ENCODE results near the gene HNRNPDL.
"Not testable (repeated sequence)": the region's sequence is repeated elsewhere in the genome, so short reads cannot be mapped to it uniquely, and the experiment has no call there.

Gene HNRNPDL

GRCh38 chr4:82433791-82434190, 3.5 kb upstream of the HNRNPDL start:
- no peak for DNase-seq

- no peak for DNase-seq
Measured at GRCh38 chr4:82432596-82432995, 2.3 kb upstream of the HNRNPDL start.

- no peak for DNase-seq
Measured at GRCh38 chr4:82431831-82432230, 1.6 kb upstream of the HNRNPDL start.

GRCh38 chr4:82430964-82431745, 893 bp upstream of the HNRNPDL start:
- DNase-seq = peak in 13 of 56 donors; percentile 18 to 61 (median 40)

- DNase-seq = peak in 33 of 56 donors; percentile 28 to 86 (median 72)
Measured at GRCh38 chr4:82429728-82430192, 502 bp downstream of the HNRNPDL start.

GRCh38 chr4:82428969-82429727, 1.1 kb downstream of the HNRNPDL start:
- DNase-seq = peak; percentile 46 to 96 (median 85)

- DNase-seq = peak in 1 of 56 donors; percentile 8
Measured at GRCh38 chr4:82428526-82428968, 1.7 kb downstream of the HNRNPDL start.

- DNase-seq = no peak
Measured at GRCh38 chr4:82425478-82425877, 4.8 kb downstream of the HNRNPDL start.

GRCh38 chr4:82423245-82424054, 6.8 kb downstream of the HNRNPDL start:
- DNase-seq = no peak

- no peak for DNase-seq
Measured at GRCh38 chr4:82422616-82423015, 7.6 kb downstream of the HNRNPDL start.

- DNase-seq = no peak
Measured at GRCh38 chr4:82421796-82422560, 8.3 kb downstream of the HNRNPDL start.

- DNase-seq = no peak
Measured at GRCh38 chr4:82419451-82419850, 10.8 kb downstream of the HNRNPDL start.

GRCh38 chr4:82415922-82416365, 14.3 kb downstream of the HNRNPDL start:
- no peak for DNase-seq

GRCh38 chr4:82415061-82415460, 15.2 kb downstream of the HNRNPDL start:
- not testable (repeated sequence) for DNase-seq

- no peak for DNase-seq
Measured at GRCh38 chr4:82403725-82404124, 26.5 kb downstream of the HNRNPDL start.

GRCh38 chr4:82402196-82402775, 28.0 kb downstream of the HNRNPDL start:
- DNase-seq = no peak

GRCh38 chr4:82401600-82401999, 28.7 kb downstream of the HNRNPDL start:
- no peak for DNase-seq

GRCh38 chr4:82398263-82398662, 32.0 kb downstream of the HNRNPDL start:
- no peak for DNase-seq

- DNase-seq = no peak
Measured at GRCh38 chr4:82397527-82397926, 32.7 kb downstream of the HNRNPDL start.

- no peak for DNase-seq
Measured at GRCh38 chr4:82394896-82395295, 35.4 kb downstream of the HNRNPDL start.

All from amygdala (tissue), 56 donors.